K562 (cell line): ENCODE measurements around the gene GLIPR1. TPM values are rescaled to one million over a fixed set of nuclear protein-coding genes. Genes with fewer than 3 reads are reported as not detected.
A peak's percentile ranks its signal among the peaks of the same experiment; 100 is the strongest.

Experiments
- ATAC-seq: fragments of 200-7000 bp; cut with Tn5 transposase; 3 replicates; pipeline ENCODE4 v1.9.1; 2020; ENCODE audit warnings: moderate library complexity
- BruUV-seq: library from RNA; stranded (reverse); fragments of 400-500 nt; replicated peaks from 2 replicates; lab custom pipeline; 2021; lab: Mats Ljungman, UMichigan
- CTCF ChIA-PET: fragments of 300-600 bp; formaldehyde crosslinking; extraction: SDS; loops from one replicate; lab custom pipeline; 2021; ENCODE audit warnings: low intra/inter-chr PET ratio; lab: Yijun Ruan, JAX
- POLR2A ChIA-PET: fragments of 300-600, 350-650 bp; sonication (Branson Sonifier 250); formaldehyde crosslinking; extraction: SDS; loops from one replicate; lab custom pipeline; 2021; ENCODE audit warnings: antibody characterized with exemption, inconsistent platforms; lab: Yijun Ruan, JAX
- DNase-seq, 4 experiments: peaks; one replicate each; pipeline versions ENCODE4 v3.0.0 to v3.0.0-alpha.2; 2011 to 2018; ENCODE audit warnings: low spot score in 3 of 4, mixed read lengths in 3 of 4; ENCODE audit errors: extremely low read depth in 1 of 4
- FAIRE-seq: peaks from 2 replicates; lab custom pipeline; 2011; peaks lifted over from hg19 to GRCh38; lab: Jason Lieb, UNC
- H2AFZ ChIP-seq: 2 replicates; pipeline ENCODE4 v1.6.0; 2011; ENCODE audit warnings: low read depth, low read length, control low read depth, inconsistent platforms
- H3K27ac ChIP-seq: fragments of 200-600 bp; 3 replicates; pipeline ENCODE4 v1.8.0; 2011; ENCODE audit warnings: low read depth, mild to moderate bottlenecking, control low read depth, inconsistent platforms, low read length, moderate library complexity, mixed read lengths; ENCODE audit errors: extremely low read depth
- H3K27me3 ChIP-seq, 2 experiments: fragments of 300-600 bp in 1 of 2; 2 replicates in 1 of 2; 3 replicates in 1 of 2; pipeline versions ENCODE4 v1.6.0 to v1.8.0; 2011; ENCODE audit warnings: inconsistent platforms in 2 of 2, low read length in 2 of 2, mild to moderate bottlenecking in 1 of 2, mixed read lengths in 1 of 2, moderate library complexity in 1 of 2; ENCODE audit not compliant: control insufficient read depth in 2 of 2, insufficient read depth in 2 of 2
- H3K36me3 ChIP-seq: fragments of 300-600 bp; 3 replicates; pipeline ENCODE4 v1.8.0; 2011; ENCODE audit warnings: mild to moderate bottlenecking, low read length, inconsistent platforms; ENCODE audit not compliant: control insufficient read depth, insufficient read depth
- H3K4me1 ChIP-seq, 2 experiments: fragments of 200-600 bp in 1 of 2; replicated peaks in 1 of 2; 2 replicates in 1 of 2; 3 replicates in 1 of 2; pipeline versions ENCODE4 v1.5.1 to v1.8.0; 2011; ENCODE audit warnings: inconsistent platforms in 2 of 2, low read length in 2 of 2, mild to moderate bottlenecking in 1 of 2, mixed read lengths in 1 of 2, moderate library complexity in 1 of 2; ENCODE audit not compliant: control insufficient read depth in 2 of 2, insufficient read depth in 2 of 2
- H3K4me2 ChIP-seq: 2 replicates; pipeline ENCODE4 v1.6.1; 2011; ENCODE audit warnings: low read length, control low read depth, inconsistent platforms, mixed read lengths; ENCODE audit not compliant: insufficient read depth
- H3K4me3 ChIP-seq: fragments of 200-600 bp; sonication (generic), shearing (Covaris generic); 2 replicates; pipeline ENCODE4 v1.5.1; 2016; ENCODE audit warnings: control low read depth, inconsistent platforms
- H3K79me2 ChIP-seq: fragments of 200-600 bp; 3 replicates; pipeline ENCODE4 v1.8.0; 2011; ENCODE audit warnings: low read length, inconsistent platforms; ENCODE audit not compliant: control insufficient read depth, insufficient read depth
- H3K9ac ChIP-seq, 2 experiments: 2 replicates each; pipeline versions ENCODE4 v1.6.0 to v1.6.1; 2011; ENCODE audit warnings: low read depth in 2 of 2, low read length in 2 of 2, control low read depth in 1 of 2, inconsistent platforms in 1 of 2, mild to moderate bottlenecking in 1 of 2, mixed read lengths in 1 of 2; ENCODE audit not compliant: insufficient read depth in 1 of 2
- H3K9me1 ChIP-seq: one replicate; pipeline ENCODE4 v1.6.0; 2011; ENCODE audit warnings: inconsistent platforms, mild to moderate bottlenecking, low read length, moderate library complexity; ENCODE audit not compliant: control insufficient read depth, insufficient read depth
- H3K9me3 ChIP-seq: replicated peaks from 2 replicates; pipeline ENCODE4 v1.5.1; 2011; ENCODE audit warnings: low read depth, low read length, inconsistent platforms; ENCODE audit not compliant: control insufficient read depth, insufficient read depth
- H4K20me1 ChIP-seq: replicated peaks from 2 replicates; pipeline ENCODE4 v1.6.1; 2011; ENCODE audit warnings: low read length, inconsistent platforms, mixed read lengths; ENCODE audit not compliant: control insufficient read depth, insufficient read depth
- EHMT2 ChIP-seq: fragments of 450-650 bp; IDR thresholded peaks from 2 replicates; pipeline ENCODE4 v1.6.1; 2018; ENCODE audit warnings: antibody characterized with exemption
- IRF2 ChIP-seq: sonication (generic); formaldehyde crosslinking; IDR thresholded peaks from 2 replicates; pipeline ENCODE4 v1.8.1; 2022; ENCODE audit warnings: mild to moderate bottlenecking, missing genetic modification reagents
- MAFF ChIP-seq: IDR thresholded peaks from 2 replicates; pipeline ENCODE4 v1.6.1; 2012; ENCODE audit warnings: low read length, improper control_type of control experiment
- MTA1 ChIP-seq: fragments of 450-650 bp; IDR thresholded peaks from 2 replicates; pipeline ENCODE4 v1.6.1; 2017; ENCODE audit warnings: borderline replicate concordance
- NELFE ChIP-seq: IDR thresholded peaks from 2 replicates; pipeline ENCODE4 v1.6.1; 2011; ENCODE audit warnings: mild to moderate bottlenecking; ENCODE audit not compliant: insufficient read depth, insufficient read length
- NFATC3 ChIP-seq: fragments of 450-650 bp; IDR thresholded peaks from 2 replicates; pipeline ENCODE4 v1.6.1; 2017; ENCODE audit warnings: mild to moderate bottlenecking
- NR4A1 ChIP-seq, 2 experiments: fragments of 250-450 bp in 1 of 2; fragments of 450-650 bp in 1 of 2; sonication (Bioruptor Pico) in 1 of 2; IDR thresholded peaks; 2 replicates each; pipeline versions ENCODE4 v1.4.0 to v1.6.1; 2016 to 2020; ENCODE audit warnings: mild to moderate bottlenecking in 2 of 2, missing compliant biosample characterization in 1 of 2, missing genetic modification characterization in 1 of 2, moderate library complexity in 1 of 2
- NUFIP1 ChIP-seq: fragments of 450-650 bp; IDR thresholded peaks from 2 replicates; pipeline ENCODE4 v1.6.1; 2018; ENCODE audit not compliant: partially characterized antibody
- PCBP1 ChIP-seq: fragments of 200-400 bp; formaldehyde crosslinking; IDR thresholded peaks from 2 replicates; pipeline ENCODE4 v1.6.1; 2018; ENCODE audit warnings: mild to moderate bottlenecking, low read depth, low read length; ENCODE audit not compliant: poor library complexity, severe bottlenecking
- POLR3G ChIP-seq: IDR thresholded peaks from 2 replicates; pipeline ENCODE4 v1.6.1; 2011; ENCODE audit not compliant: insufficient read length, insufficient replicate concordance; ENCODE audit errors: extremely low read depth
- PRMT5 ChIP-seq: sonication (generic); formaldehyde crosslinking; IDR thresholded peaks from 2 replicates; pipeline ENCODE4 v1.5.0; 2020; ENCODE audit warnings: missing genetic modification reagents
- TAF9B ChIP-seq: fragments of 450-650 bp; IDR thresholded peaks from 2 replicates; pipeline ENCODE4 v1.6.1; 2018; ENCODE audit warnings: mild to moderate bottlenecking; ENCODE audit not compliant: partially characterized antibody
- ZNF354B ChIP-seq: fragments of 250-450 bp; sonication (Bioruptor Pico); IDR thresholded peaks from 2 replicates; pipeline ENCODE4 v1.4.0; 2020
- WGBS: fragments of 100-300 bp; shearing (Covaris generic); methylation state at CpG from one replicate; pipeline ENCODE4 v1.1.6; 2016; ENCODE audit warnings: low coverage, mixed read lengths; ENCODE audit not compliant: insufficient coverage; ENCODE audit errors: missing lambda C conversion rate; 5-methylcytosine and 5-hydroxymethylcytosine counted together
- in situ Hi-C: fragments of 300-500 bp; cut with MboI; formaldehyde crosslinking; loops from 4 replicates; pipeline ENCODE4 v1.15.0; 2018; ENCODE audit warnings: inconsistent platforms, mixed read lengths
- intact Hi-C: fragments of 100-400 bp; cut with micrococcal nuclease; formaldehyde crosslinking; loops from 2 replicates; pipeline ENCODE4 v1.14.2; 2022
- polyA plus RNA-seq, 8 experiments: library from polyadenylated mRNA; depleted of rRNA in 4 of 8; stranded (reverse) in 5 of 8; unstranded in 3 of 8; fragments of >200 nt; fragmentation: Nextera tagmentation in 2 of 8; fragmentation: Illumina TruSeq in 1 of 8; extraction: Ambion mirVana in 2 of 8; extraction: Trizol in 1 of 8; gene quantifications; 2 replicates each; pipeline versions ENCODE4 v1.2.1 to v1.2.3, GENCODE V29; 2011 to 2014; ENCODE audit warnings: inconsistent platforms in 1 of 8, missing spikeins in 1 of 8
- total RNA-seq, 7 experiments: library from RNA; depleted of rRNA in 6 of 7; stranded (reverse); fragments of >200 nt in 6 of 7; fragmentation: Illumina TruSeq in 2 of 7; extraction: Trizol in 2 of 7; gene quantifications; 2 replicates each; pipeline versions ENCODE4 v1.2.1 to v1.2.3, GENCODE V29; 2011 to 2021; ENCODE audit warnings: low replicate concordance in 1 of 7
- TF ChIP-seq, protein P1 (sequence below): fragments of 250-450 bp; sonication (Bioruptor Pico); IDR thresholded peaks from 2 replicates; pipeline ENCODE4 v1.5.0; 2021; ENCODE audit warnings: mild to moderate bottlenecking, borderline replicate concordance
- TF ChIP-seq, protein P2 (sequence below), 2 experiments: fragments of 450-650 bp in 1 of 2; IDR thresholded peaks; 2 replicates each; pipeline ENCODE4 v1.6.1; 2011 to 2017; ENCODE audit warnings: low read depth in 2 of 2, antibody characterized with exemption in 1 of 2, borderline replicate concordance in 1 of 2, low read length in 1 of 2, mild to moderate bottlenecking in 1 of 2, mixed read lengths in 1 of 2; ENCODE audit not compliant: control insufficient read depth in 1 of 2

Gene GLIPR1
- total and polyA plus RNA-seq, 9 of the 15 experiments (the other 6 are each of a cell fraction or from before 2014, with no cell fraction given) = 0.26 to 2.1 (median 1.2) TPM

DNA sequence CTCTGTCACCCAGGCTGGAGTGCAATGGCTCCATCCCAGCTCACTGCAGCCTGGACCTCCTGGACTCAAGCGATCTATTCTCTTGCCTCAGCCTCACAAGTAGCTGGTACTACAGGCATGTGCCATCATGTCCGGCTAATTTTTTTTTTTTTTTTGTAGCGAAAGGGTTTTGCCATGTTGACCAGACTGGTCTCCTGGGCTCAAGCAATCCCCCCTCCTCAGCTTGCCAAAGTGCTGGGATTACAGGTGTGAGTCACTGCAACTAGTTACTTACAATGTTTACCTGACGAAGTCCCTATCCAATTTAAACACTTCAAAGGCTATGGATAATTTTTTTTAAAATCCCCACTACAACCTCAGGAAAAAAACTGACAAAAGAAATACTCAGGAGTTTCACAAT, 29.1 kb downstream of the GLIPR1 start:
- H4K20me1 ChIP-seq = no peaks in the 10 kb centered on the region
- intact Hi-C loops (loop anchor here (10.0 kb wide), 1 partner anchor 1265 kb away; no protein-coding TSS in a partner anchor), in situ Hi-C loops (loop anchor here (5.0 kb wide), 1 partner anchor 523 kb away; the partner anchor contains the start of gene PHLDA1)
- H3K27ac ChIP-seq = no peak overlapping the region
- H3K9ac ChIP-seq = peak overlapping the region in 1 of 2 experiments; percentile 90; a peak in 1 of 4 replicates
- no peaks in the 10 kb centered on the region for H3K27me3 ChIP-seq
- CTCF ChIA-PET = no interaction called here
- FAIRE-seq (no peak), DNase-seq (no peak), ATAC-seq (no peak)
- H3K4me3 ChIP-seq = peak overlapping the region; percentile 84; the same call in 1 of the 2 replicates
- TF ChIP-seq EHMT2 = no peak
- TF ChIP-seq MAFF = no peak
- TF ChIP-seq, protein P1, sequence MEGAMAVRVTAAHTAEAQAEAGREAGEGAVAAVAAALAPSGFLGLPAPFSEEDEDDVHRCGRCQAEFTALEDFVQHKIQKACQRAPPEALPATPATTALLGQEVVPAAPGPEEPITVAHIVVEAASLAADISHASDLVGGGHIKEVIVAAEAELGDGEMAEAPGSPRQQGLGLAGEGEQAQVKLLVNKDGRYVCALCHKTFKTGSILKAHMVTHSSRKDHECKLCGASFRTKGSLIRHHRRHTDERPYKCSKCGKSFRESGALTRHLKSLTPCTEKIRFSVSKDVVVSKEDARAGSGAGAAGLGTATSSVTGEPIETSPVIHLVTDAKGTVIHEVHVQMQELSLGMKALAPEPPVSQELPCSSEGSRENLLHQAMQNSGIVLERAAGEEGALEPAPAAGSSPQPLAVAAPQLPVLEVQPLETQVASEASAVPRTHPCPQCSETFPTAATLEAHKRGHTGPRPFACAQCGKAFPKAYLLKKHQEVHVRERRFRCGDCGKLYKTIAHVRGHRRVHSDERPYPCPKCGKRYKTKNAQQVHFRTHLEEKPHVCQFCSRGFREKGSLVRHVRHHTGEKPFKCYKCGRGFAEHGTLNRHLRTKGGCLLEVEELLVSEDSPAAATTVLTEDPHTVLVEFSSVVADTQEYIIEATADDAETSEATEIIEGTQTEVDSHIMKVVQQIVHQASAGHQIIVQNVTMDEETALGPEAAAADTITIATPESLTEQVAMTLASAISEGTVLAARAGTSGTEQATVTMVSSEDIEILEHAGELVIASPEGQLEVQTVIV = no peak
- no peak for TF ChIP-seq MTA1
- TF ChIP-seq ZNF354B (CRISPR knock-in tag) = no peak
- no peak for TF ChIP-seq PCBP1
- TF ChIP-seq, protein P2, sequence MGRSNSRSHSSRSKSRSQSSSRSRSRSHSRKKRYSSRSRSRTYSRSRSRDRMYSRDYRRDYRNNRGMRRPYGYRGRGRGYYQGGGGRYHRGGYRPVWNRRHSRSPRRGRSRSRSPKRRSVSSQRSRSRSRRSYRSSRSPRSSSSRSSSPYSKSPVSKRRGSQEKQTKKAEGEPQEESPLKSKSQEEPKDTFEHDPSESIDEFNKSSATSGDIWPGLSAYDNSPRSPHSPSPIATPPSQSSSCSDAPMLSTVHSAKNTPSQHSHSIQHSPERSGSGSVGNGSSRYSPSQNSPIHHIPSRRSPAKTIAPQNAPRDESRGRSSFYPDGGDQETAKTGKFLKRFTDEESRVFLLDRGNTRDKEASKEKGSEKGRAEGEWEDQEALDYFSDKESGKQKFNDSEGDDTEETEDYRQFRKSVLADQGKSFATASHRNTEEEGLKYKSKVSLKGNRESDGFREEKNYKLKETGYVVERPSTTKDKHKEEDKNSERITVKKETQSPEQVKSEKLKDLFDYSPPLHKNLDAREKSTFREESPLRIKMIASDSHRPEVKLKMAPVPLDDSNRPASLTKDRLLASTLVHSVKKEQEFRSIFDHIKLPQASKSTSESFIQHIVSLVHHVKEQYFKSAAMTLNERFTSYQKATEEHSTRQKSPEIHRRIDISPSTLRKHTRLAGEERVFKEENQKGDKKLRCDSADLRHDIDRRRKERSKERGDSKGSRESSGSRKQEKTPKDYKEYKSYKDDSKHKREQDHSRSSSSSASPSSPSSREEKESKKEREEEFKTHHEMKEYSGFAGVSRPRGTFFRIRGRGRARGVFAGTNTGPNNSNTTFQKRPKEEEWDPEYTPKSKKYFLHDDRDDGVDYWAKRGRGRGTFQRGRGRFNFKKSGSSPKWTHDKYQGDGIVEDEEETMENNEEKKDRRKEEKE (IDR thresholded peaks at IDR 0.05; ENCODE audit: borderline replicate concordance in 1 of 2, control insufficient read depth in 1 of 2, low read depth in 2 of 2, low read length in 1 of 2) = no peak
- no peak for TF ChIP-seq NR4A1 (CRISPR knock-in tag; IDR thresholded peaks at IDR 0.05)
- no peak for TF ChIP-seq NR4A1 (tag; IDR thresholded peaks at IDR 0.05)
- no peak for TF ChIP-seq IRF2 (CRISPR knock-in tag)
- TF ChIP-seq POLR3G = no peak
- TF ChIP-seq PRMT5 = no peak
- TF ChIP-seq NELFE = no peak
- no peak for TF ChIP-seq NUFIP1
- no peak for TF ChIP-seq NFATC3
- TF ChIP-seq TAF9B = no peak
- H3K4me2 ChIP-seq = no peak overlapping the region; the same call in 1 of the 2 replicates
- POLR2A ChIA-PET = no interaction called here
- H3K9me1 ChIP-seq = no peaks in the 10 kb centered on the region
- peaks cover 7% of the 10 kb centered on the region; the same call in 1 of the 2 replicates for H3K9me3 ChIP-seq
- H3K79me2 ChIP-seq = peaks cover 48% of the 10 kb centered on the region
- WGBS = 73% methylated on average over 3 of the region's 4 CpGs
- peaks cover 0 to 9% of the 10 kb centered on the region in 2 experiments; a peak in 1 of 5 replicates for H3K4me1 ChIP-seq
- no TSS peak for BruUV-seq
- H3K36me3 ChIP-seq = peaks cover 49% of the 10 kb centered on the region
- no peak overlapping the region for H2AFZ ChIP-seq
